Endothelial cell of umbilical vein (primary cell): ENCODE data around the gene CCNE1. TPM values are rescaled to one million over a fixed set of nuclear protein-coding genes. Genes with fewer than 3 reads are reported as not detected.

Experiments used
- BruUV-seq: library from RNA; stranded (reverse); fragments of 400-500 nt; replicated peaks from 2 replicates; lab custom pipeline; 2021; lab: Mats Ljungman, UMichigan
- CTCF ChIA-PET: fragments of 300-600, 350-600 bp; sonication (Branson Sonifier 250); formaldehyde crosslinking; loops from one replicate; lab custom pipeline; 2021; ENCODE audit warnings: antibody characterized with exemption, inconsistent platforms; lab: Charles Lee
- POLR2A ChIA-PET: fragments of 300-600, 350-600 bp; sonication (Branson Sonifier 250); formaldehyde crosslinking; loops from one replicate; lab custom pipeline; 2021; ENCODE audit warnings: antibody characterized with exemption, inconsistent platforms; lab: Charles Lee
- DNase-seq: peaks from one replicate; pipeline ENCODE4 v3.0.0-alpha.2; 2011; ENCODE audit warnings: low read depth, low spot score
- FAIRE-seq: peaks from 2 replicates; lab custom pipeline; 2011; peaks lifted over from hg19 to GRCh38; lab: Jason Lieb, UNC
- H2AFZ ChIP-seq: 2 replicates; pipeline ENCODE4 v1.6.0; 2012; ENCODE audit warnings: low read depth, low read length, control low read depth, inconsistent platforms
- H3K27ac ChIP-seq: 2 replicates; pipeline ENCODE4 v1.5.1; 2011; ENCODE audit warnings: low read depth, mild to moderate bottlenecking, control low read depth, low read length, moderate library complexity; ENCODE audit not compliant: insufficient read depth
- H3K27me3 ChIP-seq, 2 experiments: 2 replicates each; pipeline versions ENCODE4 v1.6.0 to v1.6.1; 2011; ENCODE audit warnings: low read length in 2 of 2, mixed read lengths in 1 of 2; ENCODE audit not compliant: control insufficient read depth in 2 of 2, insufficient read depth in 2 of 2
- H3K36me3 ChIP-seq, 2 experiments: 2 replicates in 1 of 2; 3 replicates in 1 of 2; pipeline ENCODE4 v1.5.1; 2011; ENCODE audit warnings: low read length in 2 of 2, mild to moderate bottlenecking in 1 of 2, moderate library complexity in 1 of 2; ENCODE audit not compliant: control insufficient read depth in 2 of 2, insufficient read depth in 2 of 2; ENCODE audit errors: extremely low read depth in 1 of 2
- H3K4me1 ChIP-seq: 3 replicates; pipeline ENCODE4 v1.5.1; 2011; ENCODE audit warnings: mild to moderate bottlenecking, low read length; ENCODE audit not compliant: control insufficient read depth, insufficient read depth; ENCODE audit errors: extremely low read depth
- H3K4me2 ChIP-seq: 2 replicates; pipeline ENCODE4 v1.6.1; 2011; ENCODE audit warnings: low read length, control low read depth, mixed read lengths; ENCODE audit not compliant: insufficient read depth
- H3K4me3 ChIP-seq, 3 experiments: fragments of 200-600 bp in 1 of 3; sonication (generic), shearing (Covaris generic) in 1 of 3; replicated peaks in 1 of 3; 2 replicates each; pipeline ENCODE4 v1.5.1; 2011 to 2016; ENCODE audit warnings: control low read depth in 3 of 3, low read length in 3 of 3, mild to moderate bottlenecking in 2 of 3, inconsistent platforms in 1 of 3, low read depth in 1 of 3, moderate library complexity in 1 of 3; ENCODE audit not compliant: insufficient read depth in 1 of 3
- H3K79me2 ChIP-seq: 2 replicates; pipeline ENCODE4 v1.6.0; 2012; ENCODE audit warnings: low read length, inconsistent platforms; ENCODE audit not compliant: control insufficient read depth, insufficient read depth
- H3K9ac ChIP-seq: replicated peaks from 2 replicates; pipeline ENCODE3; 2011; ENCODE audit warnings: low read length, control low read depth; ENCODE audit not compliant: insufficient read depth; ENCODE audit errors: extremely low read depth
- H3K9me1 ChIP-seq: replicated peaks from 3 replicates; pipeline ENCODE4 v1.6.0; 2011; ENCODE audit warnings: mild to moderate bottlenecking, low read length; ENCODE audit not compliant: control insufficient read depth, insufficient read depth; ENCODE audit errors: extremely low read depth
- H3K9me3 ChIP-seq: replicated peaks from 2 replicates; pipeline ENCODE4 v1.5.1; 2012; ENCODE audit warnings: low read length, inconsistent platforms; ENCODE audit not compliant: control insufficient read depth, insufficient read depth
- H4K20me1 ChIP-seq: replicated peaks from 2 replicates; pipeline ENCODE3; 2011; ENCODE audit warnings: mild to moderate bottlenecking, low read length; ENCODE audit not compliant: control insufficient read depth, insufficient read depth; ENCODE audit errors: extremely low read depth
- CTCF ChIP-seq, 2 donors: IDR thresholded peaks; 1 replicate in 1 of 2; 2 replicates in 1 of 2; pipeline ENCODE4 v1.5.1; 2011; ENCODE audit warnings: low read length in 2 of 2, mild to moderate bottlenecking in 2 of 2, moderate library complexity in 2 of 2, control low read depth in 1 of 2, inconsistent platforms in 1 of 2, low read depth in 1 of 2; ENCODE audit not compliant: insufficient read depth in 1 of 2; ENCODE audit errors: extremely low read depth in 1 of 2
- EZH2 ChIP-seq: IDR thresholded peaks from 2 replicates; pipeline ENCODE4 v1.6.1; 2012; ENCODE audit warnings: borderline replicate concordance, low read depth, mild to moderate bottlenecking, moderate library complexity, low read length, inconsistent platforms; ENCODE audit not compliant: severe bottlenecking
- FOS ChIP-seq: IDR thresholded peaks from 2 replicates; pipeline ENCODE4 v1.6.1; 2011; ENCODE audit warnings: mild to moderate bottlenecking, low read length, moderate library complexity, borderline replicate concordance; ENCODE audit not compliant: insufficient read depth
- GATA2 ChIP-seq: IDR thresholded peaks from 2 replicates; pipeline ENCODE4 v1.7.0; 2011; ENCODE audit warnings: low read depth, mild to moderate bottlenecking, moderate library complexity, mixed read lengths, low read length; ENCODE audit not compliant: insufficient read length, insufficient read depth
- JUN ChIP-seq: IDR thresholded peaks from 2 replicates; pipeline ENCODE4 v1.6.1; 2011; ENCODE audit warnings: borderline replicate concordance, low read depth; ENCODE audit not compliant: insufficient read length, insufficient read depth
- MAX ChIP-seq: IDR thresholded peaks from 2 replicates; pipeline ENCODE4 v1.6.1; 2011; ENCODE audit not compliant: insufficient read depth, insufficient read length
- MYC ChIP-seq: IDR thresholded peaks from one replicate; pipeline ENCODE4 v1.6.1; 2011; ENCODE audit warnings: mild to moderate bottlenecking, low read depth, low read length
- POLR2A ChIP-seq: IDR thresholded peaks from 2 replicates; pipeline ENCODE4 v1.6.1; 2012; ENCODE audit warnings: low read depth, mild to moderate bottlenecking, control low read depth, low read length
- POLR2AphosphoS5 ChIP-seq: IDR thresholded peaks from 2 replicates; pipeline ENCODE4 v1.6.1; 2012; ENCODE audit warnings: low read depth, mild to moderate bottlenecking, control low read depth, low read length, moderate library complexity; ENCODE audit not compliant: insufficient read depth
- dilution Hi-C: fragments of 300-500 bp; cut with MboI; formaldehyde crosslinking; loops from one replicate; pipeline ENCODE4 v1.15.0; 2019; ENCODE audit warnings: low sequenced_read_pairs; ENCODE audit not compliant: extremely low pct_ligation_motif_present
- intact Hi-C: fragments of 100-400 bp; cut with micrococcal nuclease; formaldehyde crosslinking; loops from one replicate; pipeline ENCODE4 v1.10.0; 2022
- polyA plus RNA-seq, 4 experiments: library from polyadenylated mRNA; depleted of rRNA in 3 of 4; stranded (reverse) in 3 of 4; unstranded in 1 of 4; fragments of >200 nt; gene quantifications; 2 replicates each; pipeline versions ENCODE4 v1.2.1 to v1.2.3, GENCODE V29; 2011 to 2012; ENCODE audit warnings: missing spikeins in 1 of 4
- total RNA-seq: library from RNA; stranded (reverse); gene quantifications from 2 replicates; pipeline ENCODE4 v1.2.3, GENCODE V29; 2021

CCNE1 gene
- total and polyA plus RNA-seq, 2 donors (not counting 3 experiments of a cell fraction or from before 2014, with no cell fraction given) = 8.3 to 10.1 TPM

- TF ChIP-seq CTCF (IDR thresholded peaks at IDR 0.05; ENCODE audit: extremely low read depth in 1 of 2, insufficient read depth in 1 of 2, low read depth in 1 of 2, low read length in 2 of 2) (no peak), GATA2 (no peak), EZH2 (no peak), MYC (no peak), POLR2A (no peak), POLR2AphosphoS5 (no peak), MAX (no peak), FOS (no peak), JUN (no peak)
- CTCF ChIA-PET = interaction anchor here (1.0 kb wide), 2 partner anchors 9 to 74 kb away, joined by 3 read pairs; no protein-coding TSS in a partner anchor
- FAIRE-seq (no peak), DNase-seq (no peak)
- dilution Hi-C loops = no loop called here
- intact Hi-C loops = no loop called here
- no peaks in the 10 kb centered on the region for H3K9me1 ChIP-seq
- H3K9ac ChIP-seq = no peak overlapping the region
- no peaks in the 10 kb centered on the region for H3K4me1 ChIP-seq
- H3K27me3 ChIP-seq = no peaks in the 10 kb centered on the region
- H2AFZ ChIP-seq = no peak overlapping the region
- H3K9me3 ChIP-seq = no peaks in the 10 kb centered on the region
- H4K20me1 ChIP-seq = no peaks in the 10 kb centered on the region
- BruUV-seq = no TSS peak
- no peaks in the 10 kb centered on the region for H3K79me2 ChIP-seq
- H3K36me3 ChIP-seq = no peaks in the 10 kb centered on the region
- POLR2A ChIA-PET = no interaction called here
- no peak overlapping the region for H3K4me3 ChIP-seq
- no peak overlapping the region for H3K4me2 ChIP-seq
- H3K27ac ChIP-seq = no peak overlapping the region
Measured at GRCh38 chr19:29833614-29834261, 21.9 kb downstream of the CCNE1 start.
